ENCODE data around the gene PTPRA. TPM values are rescaled to one million over a fixed set of nuclear protein-coding genes. Genes with fewer than 3 reads are reported as not detected.

The PTPRA gene
- total RNA-seq (100 to 1,000 TPM in 1 of 5 donors, 10 to 100 TPM in 4; 19.7 to 157 (median 56.7) TPM), polyA plus RNA-seq (10 to 100 TPM in 1 of 3 donors, 1 to 10 TPM in 2; 8.1 to 15.9 (median 9.2) TPM)
- long read RNA-seq, donor 1, partial matches to known transcripts, result 5 of 7 reads
- long read RNA-seq, donor 1, other reads (novel, unspliced or antisense), result 0 of 7 reads
- long read RNA-seq, donor 2, transcript PTPRA-201 (23 exons, 3,725 nt), result major isoform, 7 of 7 reads
- long read RNA-seq, donor 2, partial matches to known transcripts, result 0 of 7 reads
- long read RNA-seq, donor 2, other reads (novel, unspliced or antisense), result 0 of 7 reads
- long read RNA-seq, donor 3, partial matches to known transcripts, result 0 of 1 reads
- long read RNA-seq, donor 3, other reads (novel, unspliced or antisense), result 0 of 1 reads
- long read RNA-seq, donor 4, result 0 reads
- long read RNA-seq, donor 5, partial matches to known transcripts, result 7 of 8 reads
- long read RNA-seq, donor 5, other reads (novel, unspliced or antisense), result 0 of 8 reads
- long read RNA-seq, donor 6, transcript PTPRA-201 (23 exons, 3,725 nt), result major isoform, 8 of 13 reads
- long read RNA-seq, donor 6, partial matches to known transcripts, result 5 of 13 reads
- long read RNA-seq, donor 6, other reads (novel, unspliced or antisense), result 0 of 13 reads
- long read RNA-seq, donor 7, partial matches to known transcripts, result 18 of 18 reads
- long read RNA-seq, donor 7, other reads (novel, unspliced or antisense), result 0 of 18 reads
- long read RNA-seq, donor 8, partial matches to known transcripts, result 0 of 3 reads
- long read RNA-seq, donor 8, other reads (novel, unspliced or antisense), result 0 of 3 reads
- long read RNA-seq, donor 9, partial matches to known transcripts, result 9 of 10 reads
- long read RNA-seq, donor 9, other reads (novel, unspliced or antisense), result 0 of 10 reads
- long read RNA-seq, donor 10, partial matches to known transcripts, result 0 of 1 reads
- long read RNA-seq, donor 10, other reads (novel, unspliced or antisense), result 0 of 1 reads

GRCh38 chr20:2873010-2873746 lies at the start of gene PTPRA:
PTPRA (plus strand) TSS chr20:2873481; CDS start chr20:2964278, 90,797 bp downstream.
- H3K9me3 ChIP-seq, result no peaks in the 10 kb centered on the region
- no peaks in the 10 kb centered on the region for H3K36me3 ChIP-seq
- H3K4me1 ChIP-seq, result peaks cover 15 to 58% (median 50%) of the 10 kb centered on the region in 4 donors
- intact Hi-C loops (cut with DNase I; ENCODE audit: low total_unique reads), result no loop called here
- H3K27ac ChIP-seq, result peak within 1 kb of the TSS; percentile 79 to 96 (median 91)
- peak; percentile 93 to 98 for DNase-seq
- no peak for TF ChIP-seq POLR2A (IDR thresholded peaks at IDR 0.05)
- TF ChIP-seq EP300 (IDR thresholded peaks at IDR 0.05), result no peak
- TF ChIP-seq CTCF (IDR thresholded peaks at IDR 0.05), result no peak
- peak; percentile 52 to 90 (median 88) for TF ChIP-seq POLR2AphosphoS5 (IDR thresholded peaks at IDR 0.05)
- H3K27me3 ChIP-seq, result peaks cover 0 to 11% (median 0%) of the 10 kb centered on the region in 3 donors
- 0 to 3% (median 1%) methylated on average over 5 to 83 of the region's 83 CpGs for WGBS, 5 donors
- H3K4me3 ChIP-seq, result peak within 1 kb of the TSS; percentile 84 to 99 (median 96)

- H3K4me3 ChIP-seq, result no peak overlapping the region
- 71 to 92% (median 85%) methylated on average over 2 of the region's 2 CpGs for WGBS, 5 donors
- no peaks in the 10 kb centered on the region for H3K36me3 ChIP-seq
- no peaks in the 10 kb centered on the region for H3K9me3 ChIP-seq
- peaks cover 0 to 11% (median 10%) of the 10 kb centered on the region in 4 donors for H3K4me1 ChIP-seq
- intact Hi-C loops (cut with DNase I; ENCODE audit: low total_unique reads), result no loop called here
- peaks cover under 1 to 35% (median 16%) of the 10 kb centered on the region in 3 donors for H3K27me3 ChIP-seq
- no peak for TF ChIP-seq CTCF (IDR thresholded peaks at IDR 0.05)
- no peak for TF ChIP-seq EP300 (IDR thresholded peaks at IDR 0.05)
- no peak for TF ChIP-seq POLR2AphosphoS5 (IDR thresholded peaks at IDR 0.05)
- no peak for TF ChIP-seq POLR2A (IDR thresholded peaks at IDR 0.05)
- no peak for DNase-seq
- no peak overlapping the region for H3K27ac ChIP-seq
These were observed 47.5 kb upstream of the PTPRA start for GRCh38 chr20:2825761-2826160.

GRCh38 chr20:2826655-2827054 lies 46.6 kb upstream of the PTPRA start:
- Histone ChIP-seq H3K4me3 (no peak overlapping the region), H3K4me1 (peaks cover 0 to 5% (median 1%) of the 10 kb centered on the region in 4 donors), H3K27ac (no peak overlapping the region), H3K27me3 (peaks cover 0 to 26% (median 7%) of the 10 kb centered on the region in 3 donors), H3K36me3 (no peaks in the 10 kb centered on the region), H3K9me3 (no peaks in the 10 kb centered on the region)
- intact Hi-C loops (cut with DNase I; ENCODE audit: low total_unique reads), result no loop called here
- DNase-seq, result no peak
- WGBS, 5 donors, result 84 to 92% (median 85%) methylated on average over 4 of the region's 4 CpGs
- no peak for TF ChIP-seq POLR2A (IDR thresholded peaks at IDR 0.05)
- no peak for TF ChIP-seq EP300 (IDR thresholded peaks at IDR 0.05)
- no peak for TF ChIP-seq CTCF (IDR thresholded peaks at IDR 0.05)
- TF ChIP-seq POLR2AphosphoS5 (IDR thresholded peaks at IDR 0.05), result no peak

All from stomach (tissue), 19 donors.